Measurements from ENCODE around the gene PEX11G. TPM values are rescaled to one million over a fixed set of nuclear protein-coding genes. Genes with fewer than 3 reads are reported as not detected.

The PEX11G gene
- total RNA-seq, 1 donor from 2014 or later = 2.7 TPM

- Histone ChIP-seq H3K9me3 (no peaks in the 10 kb centered on the region), H3K36me3 (peaks cover 0 to 56% of the 10 kb centered on the region in 2 donors), H3K27ac (no peak overlapping the region), H3K27me3 (no peaks in the 10 kb centered on the region), H3K4me3 (no peak overlapping the region), H3K4me1 (no peaks in the 10 kb centered on the region)
- intact Hi-C loops (cut with DNase I) = no loop called here
- no peak for DNase-seq (ENCODE audit: extremely low spot score in 2 of 2)
- no peak for TF ChIP-seq POLR2A (IDR thresholded peaks at IDR 0.05)
- no peak for TF ChIP-seq POLR2AphosphoS5 (IDR thresholded peaks at IDR 0.05; ENCODE audit: insufficient read depth in 1 of 2, low read depth in 1 of 2)
- TF ChIP-seq, protein P1, sequence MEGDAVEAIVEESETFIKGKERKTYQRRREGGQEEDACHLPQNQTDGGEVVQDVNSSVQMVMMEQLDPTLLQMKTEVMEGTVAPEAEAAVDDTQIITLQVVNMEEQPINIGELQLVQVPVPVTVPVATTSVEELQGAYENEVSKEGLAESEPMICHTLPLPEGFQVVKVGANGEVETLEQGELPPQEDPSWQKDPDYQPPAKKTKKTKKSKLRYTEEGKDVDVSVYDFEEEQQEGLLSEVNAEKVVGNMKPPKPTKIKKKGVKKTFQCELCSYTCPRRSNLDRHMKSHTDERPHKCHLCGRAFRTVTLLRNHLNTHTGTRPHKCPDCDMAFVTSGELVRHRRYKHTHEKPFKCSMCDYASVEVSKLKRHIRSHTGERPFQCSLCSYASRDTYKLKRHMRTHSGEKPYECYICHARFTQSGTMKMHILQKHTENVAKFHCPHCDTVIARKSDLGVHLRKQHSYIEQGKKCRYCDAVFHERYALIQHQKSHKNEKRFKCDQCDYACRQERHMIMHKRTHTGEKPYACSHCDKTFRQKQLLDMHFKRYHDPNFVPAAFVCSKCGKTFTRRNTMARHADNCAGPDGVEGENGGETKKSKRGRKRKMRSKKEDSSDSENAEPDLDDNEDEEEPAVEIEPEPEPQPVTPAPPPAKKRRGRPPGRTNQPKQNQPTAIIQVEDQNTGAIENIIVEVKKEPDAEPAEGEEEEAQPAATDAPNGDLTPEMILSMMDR (IDR thresholded peaks at IDR 0.05) = no peak
Observed at GRCh38 chr19:7471696-7472615, 16.9 kb downstream of the PEX11G start.

- no peak overlapping the region for H3K27ac ChIP-seq
- no peak overlapping the region for H3K4me3 ChIP-seq
- no peak for DNase-seq (ENCODE audit: extremely low spot score in 2 of 2)
- H3K27me3 ChIP-seq = no peaks in the 10 kb centered on the region
- H3K9me3 ChIP-seq = no peaks in the 10 kb centered on the region
- intact Hi-C loops (cut with DNase I) = no loop called here
- H3K4me1 ChIP-seq = no peaks in the 10 kb centered on the region
- TF ChIP-seq, protein P1 (IDR thresholded peaks at IDR 0.05) = no peak
- TF ChIP-seq POLR2AphosphoS5 (IDR thresholded peaks at IDR 0.05; ENCODE audit: insufficient read depth in 1 of 2, low read depth in 1 of 2) = no peak
- TF ChIP-seq POLR2A (IDR thresholded peaks at IDR 0.05) = no peak
- peaks cover 0 to 62% of the 10 kb centered on the region in 2 donors for H3K36me3 ChIP-seq
Observed at GRCh38 chr19:7470540-7471305, 18.1 kb downstream of the PEX11G start.

DNA sequence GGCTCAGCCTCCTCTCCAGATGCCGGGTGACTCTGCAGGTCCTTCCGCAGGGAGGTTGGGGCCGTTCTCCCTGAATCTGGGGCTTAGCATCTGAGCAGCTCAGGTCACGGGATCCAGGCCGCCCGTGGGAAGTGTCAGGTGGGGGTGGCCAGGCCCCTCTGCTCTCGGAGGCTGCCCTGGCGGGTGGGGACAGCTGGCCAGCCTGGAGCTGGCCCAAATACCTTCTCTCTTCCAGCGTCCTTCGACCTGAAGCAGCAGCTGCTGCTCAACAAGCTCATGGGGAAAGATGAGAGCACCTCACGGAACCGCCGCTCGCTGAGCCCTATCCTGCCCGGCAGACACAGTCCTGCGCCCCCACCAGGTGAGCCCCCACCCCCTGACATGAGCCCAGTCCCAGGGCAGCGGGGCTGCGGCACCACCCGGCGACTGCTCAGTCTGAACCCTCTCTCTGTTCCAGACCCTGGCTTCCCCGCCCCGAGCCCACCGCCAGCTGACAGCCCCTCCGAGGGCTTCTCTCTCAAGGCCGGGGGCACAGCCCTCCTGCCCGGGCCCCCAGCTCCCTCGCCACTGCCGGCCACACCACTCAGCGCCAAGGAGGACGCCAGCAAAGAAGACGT is 19.1 kb downstream of the PEX11G start:
- Histone ChIP-seq H3K27ac (no peak overlapping the region), H3K9me3 (no peaks in the 10 kb centered on the region), H3K27me3 (no peaks in the 10 kb centered on the region), H3K4me3 (no peak overlapping the region), H3K4me1 (no peaks in the 10 kb centered on the region), H3K36me3 (peaks cover 0 to 71% of the 10 kb centered on the region in 2 donors)
- no peak for TF ChIP-seq POLR2AphosphoS5 (IDR thresholded peaks at IDR 0.05; ENCODE audit: insufficient read depth in 1 of 2, low read depth in 1 of 2)
- intact Hi-C loops (cut with DNase I) = no loop called here
- DNase-seq (ENCODE audit: extremely low spot score in 2 of 2) = no peak

DNA sequence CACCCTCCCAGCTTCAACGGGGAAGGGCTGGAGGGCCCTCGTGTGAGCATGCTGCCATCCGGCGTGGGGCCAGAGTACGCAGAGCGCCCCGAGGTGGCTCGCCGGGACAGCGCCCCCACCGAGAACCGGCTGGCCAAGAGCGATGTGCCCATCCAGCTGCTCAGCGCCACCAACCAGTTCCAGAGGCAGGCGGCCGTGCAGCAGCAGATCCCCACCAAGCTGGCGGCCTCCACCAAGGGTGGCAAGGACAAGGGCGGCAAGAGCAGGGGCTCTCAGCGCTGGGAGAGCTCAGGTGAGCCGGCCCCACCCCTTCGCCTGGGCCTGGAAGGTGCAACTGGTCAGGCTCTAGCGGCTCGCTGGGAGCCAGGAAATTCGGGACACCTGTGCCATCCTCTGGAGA is 20.0 kb downstream of the PEX11G start:
- H3K27ac ChIP-seq = no peak overlapping the region
- DNase-seq (ENCODE audit: extremely low spot score in 2 of 2) = no peak
- peaks cover 0 to 80% of the 10 kb centered on the region in 2 donors for H3K36me3 ChIP-seq
- no peaks in the 10 kb centered on the region for H3K9me3 ChIP-seq
- no peaks in the 10 kb centered on the region for H3K4me1 ChIP-seq
- TF ChIP-seq POLR2A (IDR thresholded peaks at IDR 0.05) (no peak), POLR2AphosphoS5 (IDR thresholded peaks at IDR 0.05; ENCODE audit: insufficient read depth in 1 of 2, low read depth in 1 of 2) (no peak)
- TF ChIP-seq, protein P1 (IDR thresholded peaks at IDR 0.05) = no peak
- intact Hi-C loops (cut with DNase I) = no loop called here
- H3K27me3 ChIP-seq = no peaks in the 10 kb centered on the region
- H3K4me3 ChIP-seq = no peak overlapping the region

Data from vagina (tissue), 2 donors.